Islet of Langerhans (tissue), 1 donor: ENCODE measurements around the gene HDAC4.

Experiments used
- FAIRE-seq: peaks from one replicate; lab custom pipeline; 2011; peaks lifted over from hg19 to GRCh38; lab: Jason Lieb, UNC

The HDAC4 gene

DNA sequence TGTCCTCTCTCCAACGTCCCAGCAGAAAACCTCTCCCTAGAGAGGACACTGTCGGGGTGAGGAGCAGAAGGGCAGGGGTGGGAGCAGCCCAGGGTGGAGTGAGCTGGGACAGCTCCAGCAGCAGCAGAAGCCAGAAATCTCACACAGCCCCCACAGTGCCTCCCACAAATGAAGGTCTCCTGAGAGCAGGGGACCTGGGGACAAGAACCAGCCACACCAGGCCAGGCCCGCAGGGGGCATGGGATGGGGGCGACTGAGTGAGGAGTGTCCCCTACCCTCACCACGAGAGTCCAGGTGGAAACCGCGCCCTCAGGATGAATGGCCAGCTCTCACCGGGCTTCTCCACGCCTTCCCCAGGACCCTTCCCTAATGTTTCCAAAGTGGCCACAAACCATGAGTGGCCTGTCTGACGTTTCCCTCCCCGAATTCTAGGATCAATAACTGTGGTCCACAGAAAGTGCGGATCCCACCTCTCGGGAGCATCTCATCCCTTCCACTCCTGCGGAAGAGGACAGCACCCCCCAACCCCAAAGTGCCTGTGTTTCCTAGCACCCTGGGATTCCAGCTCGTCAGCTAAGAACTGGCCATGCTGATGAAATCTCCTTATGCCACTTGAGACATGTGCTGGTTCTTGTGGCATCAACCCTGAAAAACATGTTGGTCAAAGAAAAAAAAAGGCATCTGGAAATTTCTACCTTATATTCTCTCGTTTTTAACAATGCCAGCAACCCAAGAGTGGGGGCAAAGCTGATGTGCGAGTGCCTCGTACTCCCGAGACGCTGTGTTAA is 121.1 kb downstream of the HDAC4 start:
- FAIRE-seq = no peak

DNA sequence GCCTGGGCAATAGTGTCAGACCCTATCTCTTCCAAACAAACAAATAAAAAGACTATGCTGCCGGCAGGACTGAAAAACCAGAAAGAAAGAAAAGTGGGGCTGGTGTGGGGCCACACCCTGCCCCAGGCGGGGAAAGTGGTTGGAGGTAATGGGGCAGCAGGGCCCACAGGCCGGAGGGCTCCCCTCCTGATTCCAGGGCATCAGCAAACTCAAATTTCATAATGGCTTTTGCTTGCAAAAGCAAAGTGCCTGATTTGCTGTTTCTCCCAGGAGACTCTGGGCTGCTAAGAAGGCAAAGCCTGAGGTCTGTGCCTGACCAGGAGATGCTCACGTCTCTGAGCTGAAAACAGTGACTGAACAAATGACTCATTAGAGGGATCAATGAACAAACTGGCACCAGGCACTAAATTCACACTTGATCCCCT is 121.9 kb downstream of the HDAC4 start:
- no peak for FAIRE-seq

DNA sequence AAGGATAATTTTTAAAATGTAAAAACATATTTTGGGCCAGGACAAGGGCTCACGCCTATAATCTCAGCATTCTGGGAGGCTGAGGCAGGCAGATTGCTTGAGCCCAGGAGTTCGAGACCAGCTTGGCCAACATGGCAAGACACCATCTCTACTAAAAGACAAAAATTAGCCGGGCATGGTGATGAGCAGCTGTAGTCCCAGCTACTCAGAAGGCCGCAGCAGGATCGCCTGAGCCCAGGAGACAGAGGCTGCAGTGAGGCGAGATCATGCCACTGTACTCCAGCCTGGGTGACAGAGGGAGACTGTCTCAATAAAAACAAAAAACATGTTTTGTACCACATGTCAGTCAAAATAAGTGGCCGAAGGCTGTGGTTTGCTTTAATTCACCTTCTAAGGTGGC is 122.5 kb downstream of the HDAC4 start:
- FAIRE-seq = no peak

DNA sequence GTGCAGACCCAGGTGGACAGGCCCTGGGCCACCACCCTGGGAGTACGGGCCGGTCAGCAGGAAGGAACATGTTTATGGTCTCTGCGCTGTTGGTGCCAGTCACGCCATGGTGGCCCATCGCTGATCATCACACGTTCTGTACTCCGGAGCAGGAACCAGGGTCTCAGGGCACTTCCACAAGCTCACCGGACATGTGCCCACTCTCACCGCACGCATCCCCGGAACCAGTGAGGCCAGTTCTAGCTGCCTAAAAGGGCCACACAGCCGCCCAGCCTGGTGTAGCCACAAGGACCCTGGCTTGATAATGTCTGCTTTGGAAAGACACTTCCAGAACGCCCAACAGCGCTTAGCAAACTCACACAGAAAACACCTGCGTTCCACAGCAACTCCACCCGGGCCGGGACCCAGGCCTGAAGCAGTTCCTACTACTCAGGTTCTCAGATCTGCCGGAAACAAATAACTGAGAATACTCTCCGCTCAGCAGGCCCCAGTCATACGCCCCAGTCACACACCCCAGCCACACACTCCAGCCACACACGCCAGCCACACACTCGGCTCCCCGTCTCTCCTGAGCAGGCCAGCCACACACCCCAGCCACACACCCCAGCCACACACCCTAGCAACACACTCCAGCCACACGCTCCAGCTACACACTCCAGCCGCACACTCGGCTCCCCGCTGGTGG is 123.3 kb downstream of the HDAC4 start:
- FAIRE-seq = no peak

DNA sequence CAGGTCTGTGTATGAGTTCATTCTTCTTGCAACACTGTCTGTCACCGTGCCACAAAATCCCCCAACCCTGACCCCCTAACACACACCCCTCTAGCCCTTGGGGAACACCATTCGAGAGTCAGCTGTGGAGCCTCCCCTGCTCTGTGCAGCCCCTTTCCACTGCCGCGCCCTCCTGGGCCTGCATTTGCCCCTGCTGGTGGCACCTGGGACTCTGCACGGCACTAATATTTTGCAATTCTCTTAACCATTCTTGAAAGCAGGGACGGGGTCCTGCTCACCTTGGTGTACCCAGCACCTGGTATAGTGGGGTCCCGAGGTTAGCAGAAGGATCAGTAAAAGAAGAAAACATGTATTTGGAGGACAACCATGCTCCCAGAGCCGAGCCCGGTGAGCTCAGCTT is 124.0 kb downstream of the HDAC4 start:
- no peak for FAIRE-seq

DNA sequence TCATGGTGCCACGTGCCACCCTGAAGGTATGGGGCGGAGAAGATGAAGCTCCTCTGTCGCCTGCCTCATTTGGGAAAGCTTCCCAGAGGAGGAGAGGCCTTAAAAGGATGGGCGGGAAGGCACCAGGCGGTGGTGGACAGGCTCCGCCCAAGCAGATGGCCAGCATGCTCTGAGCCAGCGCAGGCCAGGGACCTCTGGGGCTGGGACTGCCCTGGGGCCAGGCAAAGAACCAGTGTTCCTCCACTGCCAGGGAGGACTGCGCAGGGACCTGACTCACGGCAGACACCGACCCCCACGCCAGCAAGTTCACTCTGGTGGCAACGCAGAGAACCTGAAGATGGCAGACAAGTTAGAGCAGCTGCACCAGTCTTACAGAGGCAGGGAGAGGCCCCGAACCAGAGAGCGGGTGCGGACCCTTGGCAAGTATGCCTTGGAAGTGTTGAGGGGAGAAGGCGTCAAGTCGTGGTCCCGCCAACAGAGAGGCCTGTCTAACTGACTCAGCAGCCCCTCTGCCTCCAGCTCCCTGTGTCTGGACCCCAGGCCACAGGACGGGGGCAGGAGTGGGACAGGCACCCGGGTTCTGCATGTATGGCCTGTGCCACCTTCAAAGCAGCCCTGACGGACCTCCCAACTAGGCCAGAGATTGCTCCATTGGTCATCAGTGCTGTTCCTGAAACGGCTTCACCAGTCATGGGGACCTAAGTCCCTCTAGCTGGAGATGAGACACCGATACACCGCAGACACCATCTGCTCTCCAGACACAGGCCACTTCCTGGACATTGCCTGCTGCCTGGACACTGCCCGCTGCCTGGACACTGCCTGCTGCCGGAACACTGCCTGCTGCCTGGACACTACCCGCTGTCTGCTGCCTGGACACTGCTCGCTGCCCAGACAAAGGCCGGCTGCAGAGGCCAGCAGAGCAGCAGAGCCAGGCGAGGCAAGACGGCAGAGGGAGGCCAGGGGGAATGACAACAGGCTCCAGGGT is 124.7 kb downstream of the HDAC4 start:
- FAIRE-seq = no peak

DNA sequence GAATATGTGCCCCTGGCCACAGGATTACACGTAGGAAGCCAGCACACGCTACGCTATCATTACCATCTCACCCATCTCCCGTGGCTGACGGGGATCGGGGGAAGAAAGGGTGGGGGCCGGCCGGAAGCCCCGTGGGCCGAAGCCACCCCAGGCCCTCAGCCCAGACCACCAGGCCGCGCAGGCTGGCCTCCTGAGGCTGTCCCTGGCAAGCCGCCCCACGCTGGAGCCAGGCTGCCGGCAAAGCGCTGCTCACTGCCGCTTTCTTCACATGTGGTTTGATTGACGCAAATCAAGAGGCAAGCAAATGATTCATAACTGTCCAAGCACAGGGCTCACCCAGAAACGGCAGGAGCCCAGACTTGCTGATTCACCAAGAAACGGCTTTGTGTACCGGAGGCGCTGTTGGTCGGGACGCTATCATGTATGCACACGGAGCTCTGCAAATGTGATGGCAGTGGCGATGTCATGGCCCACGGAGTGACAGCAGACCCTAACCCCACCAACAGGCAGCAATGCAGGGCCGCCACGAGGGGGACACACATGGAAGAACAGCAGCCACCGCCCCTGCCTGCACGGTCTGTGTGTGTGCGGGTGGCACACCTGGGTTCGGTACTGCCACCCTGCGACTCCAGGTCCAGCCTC is 125.7 kb downstream of the HDAC4 start:
- FAIRE-seq = no peak

DNA sequence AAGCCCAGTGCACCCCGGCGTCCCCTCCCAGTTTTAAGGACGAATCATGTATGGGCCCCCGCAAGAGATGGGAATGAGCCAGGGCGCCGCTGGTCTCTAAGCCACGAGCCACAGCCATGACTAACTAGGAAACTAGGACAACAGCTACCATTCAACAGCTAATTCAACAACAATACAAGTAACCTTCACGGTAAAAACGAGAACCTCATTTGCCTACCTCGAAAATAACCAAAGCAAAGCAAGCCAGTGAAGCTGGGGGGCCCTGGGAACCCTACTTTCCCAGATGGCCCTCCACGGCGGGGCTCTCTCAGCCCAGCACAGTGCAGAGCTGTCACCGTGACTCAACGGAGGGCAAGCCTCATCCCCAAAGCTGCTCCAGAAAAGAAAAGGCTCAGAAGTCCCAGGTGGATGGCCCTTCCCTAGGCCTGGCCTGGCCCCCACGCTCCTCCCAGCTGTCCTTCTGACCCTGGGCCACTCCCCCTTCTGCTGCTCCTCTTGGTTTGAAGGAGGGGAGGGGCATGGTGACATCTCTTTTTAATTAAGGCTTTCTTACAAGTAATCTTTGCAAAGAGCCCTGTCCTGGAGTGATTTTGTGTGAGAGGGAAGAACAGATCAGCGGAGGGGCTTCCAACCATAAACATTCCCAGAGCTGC is 126.3 kb downstream of the HDAC4 start:
- FAIRE-seq = no peak

DNA sequence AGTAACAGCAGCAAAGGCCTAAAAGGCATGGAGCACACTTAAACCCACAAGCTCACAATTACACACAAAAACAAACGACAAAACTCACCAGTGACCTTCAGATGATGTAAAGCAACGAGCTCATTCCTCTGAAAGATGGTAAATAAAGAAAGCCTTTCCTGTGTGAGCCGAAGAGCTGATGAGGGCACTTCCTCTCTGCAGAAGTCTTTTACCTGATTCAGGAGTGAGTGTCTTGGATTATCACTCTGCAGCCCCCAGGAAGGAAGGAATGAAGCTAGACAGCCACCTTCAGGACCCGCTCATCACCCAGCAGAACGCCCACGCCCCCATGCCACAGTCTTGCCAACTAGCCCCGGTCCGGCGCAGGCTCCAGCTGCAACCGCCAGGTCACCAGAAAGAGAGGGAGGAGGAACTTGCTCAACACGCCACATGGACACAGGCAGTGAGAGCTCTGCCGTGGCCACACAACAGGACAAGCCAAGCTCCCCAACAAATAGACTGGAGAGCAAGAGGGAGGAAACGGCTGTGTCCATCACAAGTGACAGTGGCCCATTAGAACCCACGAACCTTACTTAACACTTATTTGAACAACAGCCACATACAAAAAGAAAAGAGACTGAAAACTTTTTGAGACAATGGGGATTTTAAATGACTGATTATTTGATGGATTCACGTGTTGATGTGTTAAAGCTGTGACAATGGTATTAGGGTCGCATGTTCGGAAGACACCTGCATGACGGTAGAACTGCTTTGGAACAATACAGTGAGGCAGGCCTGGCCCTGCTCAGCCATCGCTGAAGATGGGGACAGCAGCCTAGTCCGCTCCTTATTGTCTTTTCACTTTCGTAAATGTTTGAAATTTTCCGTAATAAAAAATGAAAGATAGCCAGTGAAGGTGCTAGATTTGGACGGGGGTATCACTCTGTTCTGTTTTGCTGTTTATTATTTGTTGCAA is 127.3 kb downstream of the HDAC4 start:
- no peak for FAIRE-seq

DNA sequence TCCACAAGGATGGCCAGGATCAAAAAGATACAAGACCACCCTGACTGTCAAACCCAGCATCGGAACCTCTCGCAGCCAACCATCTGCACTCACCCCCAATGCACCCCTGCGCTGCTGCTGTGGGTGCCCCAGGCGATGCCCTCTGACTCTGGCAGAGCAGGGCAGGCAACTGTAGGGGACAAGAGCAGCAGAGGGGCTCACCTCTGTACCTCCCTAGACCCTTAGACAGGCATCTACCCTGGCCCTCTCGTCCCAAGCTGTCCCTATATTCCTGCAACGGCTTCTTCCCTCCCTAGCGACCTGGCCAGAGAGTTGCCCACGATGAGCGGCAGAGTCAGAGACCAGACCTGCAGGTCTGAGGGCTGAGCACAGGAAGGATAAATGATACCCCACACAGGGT is 128.2 kb downstream of the HDAC4 start:
- no peak for FAIRE-seq

DNA sequence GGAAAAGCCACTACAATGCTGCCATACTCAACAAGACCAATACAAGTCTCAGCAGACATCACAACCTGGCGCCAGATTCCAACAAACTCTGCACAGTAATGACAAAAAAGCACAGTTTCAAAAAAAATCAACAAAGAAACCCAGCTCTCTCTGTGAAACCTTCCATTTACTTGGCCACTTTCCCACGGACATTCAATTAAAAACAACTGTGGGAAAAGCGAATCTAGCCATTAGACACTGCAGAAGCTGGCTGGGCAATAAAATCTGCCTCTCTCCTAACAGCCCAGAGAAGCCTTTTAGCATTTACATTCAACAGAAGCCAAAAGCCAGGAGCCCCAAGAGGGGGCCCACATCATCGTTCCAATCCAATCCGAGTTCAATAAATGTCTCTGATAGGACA is 128.9 kb downstream of the HDAC4 start:
- FAIRE-seq = no peak

DNA sequence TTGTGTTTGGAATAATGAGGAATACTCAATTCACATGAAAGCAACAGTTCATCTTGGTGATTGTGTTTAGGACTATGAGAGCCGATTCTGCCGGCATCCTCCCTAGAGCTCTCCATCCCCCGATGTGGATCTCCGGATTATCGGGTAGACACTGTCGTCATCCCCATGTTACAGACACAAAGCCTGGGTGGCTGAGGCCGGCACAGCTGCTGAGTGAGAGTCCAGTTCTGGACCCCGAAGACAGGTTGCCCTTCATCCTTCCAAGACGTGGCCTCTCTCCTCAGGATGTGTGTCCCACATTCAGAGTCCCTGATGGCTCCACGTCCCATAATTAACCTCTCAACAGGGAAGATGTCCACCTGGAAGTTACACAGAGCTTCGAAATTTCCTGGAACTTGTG is 129.3 kb downstream of the HDAC4 start:
- FAIRE-seq = no peak

DNA sequence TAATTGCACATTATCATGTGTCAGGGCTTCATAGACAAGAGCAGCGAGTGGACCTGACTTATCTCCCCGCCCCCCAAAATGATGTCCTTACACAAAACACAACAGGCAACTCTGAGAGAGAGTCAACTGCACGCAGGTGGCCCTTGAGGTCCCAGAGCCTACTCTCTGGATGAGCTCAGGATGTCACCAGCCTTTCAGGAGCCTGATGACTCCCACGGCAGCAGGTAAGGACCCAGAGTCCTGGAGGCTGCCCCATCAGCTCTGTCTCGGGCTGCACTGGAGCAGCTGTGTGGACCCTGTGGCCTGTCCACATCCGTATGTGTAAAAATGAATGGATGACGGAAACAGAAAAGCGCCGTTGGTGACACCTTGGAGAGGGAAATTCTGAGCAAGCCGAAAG is 130.9 kb downstream of the HDAC4 start:
- no peak for FAIRE-seq

DNA sequence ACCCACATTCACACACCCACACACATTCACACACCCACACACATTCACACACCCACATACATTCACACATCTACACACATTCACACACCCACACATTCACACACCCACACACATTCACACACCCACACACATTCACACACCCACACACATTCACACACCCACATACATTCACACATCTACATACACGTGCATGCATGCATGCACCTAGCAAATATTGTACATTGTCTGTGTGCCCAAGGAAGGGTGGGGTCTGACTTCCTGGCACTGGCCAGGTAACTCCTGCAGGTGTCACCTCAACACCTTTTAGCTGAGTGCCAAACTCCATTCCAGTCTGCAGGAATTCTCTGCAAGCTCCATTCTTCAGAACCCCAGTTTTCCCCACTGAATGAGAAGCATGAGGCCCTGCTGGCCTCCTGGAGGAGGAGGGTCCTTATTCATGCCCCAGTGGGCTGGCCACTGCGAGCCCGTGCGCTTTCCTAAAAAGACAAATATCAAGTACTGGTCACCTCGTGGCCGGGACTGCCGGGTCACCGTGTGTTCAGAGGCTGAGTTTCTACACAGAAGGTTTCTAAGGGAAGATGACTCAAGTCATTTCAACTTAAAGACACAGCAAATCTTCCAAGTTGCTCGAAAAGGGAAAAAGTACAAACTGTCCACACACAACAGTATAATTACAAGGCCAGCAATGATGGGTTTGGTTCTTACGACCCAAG is 131.5 kb downstream of the HDAC4 start:
- no peak for FAIRE-seq

DNA sequence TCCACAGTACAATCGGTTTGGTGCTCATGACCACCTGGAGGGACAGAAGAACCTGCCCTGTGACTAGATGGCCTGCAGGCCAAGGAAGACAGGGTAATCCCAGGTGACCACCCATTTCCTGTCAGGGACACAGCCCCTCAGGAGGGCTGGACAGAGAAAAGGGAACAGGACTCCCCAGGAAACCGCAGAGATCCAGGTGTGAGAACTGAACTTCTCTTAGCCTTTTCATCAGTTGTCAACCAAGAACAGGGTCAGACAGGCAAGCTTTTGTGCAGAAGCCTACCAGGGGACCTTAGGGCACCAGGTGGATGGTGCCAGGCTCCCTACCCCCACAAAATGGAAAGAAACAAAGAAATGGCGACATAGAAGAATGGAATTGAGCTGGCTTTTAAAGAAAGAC is 132.3 kb downstream of the HDAC4 start:
- no peak for FAIRE-seq

DNA sequence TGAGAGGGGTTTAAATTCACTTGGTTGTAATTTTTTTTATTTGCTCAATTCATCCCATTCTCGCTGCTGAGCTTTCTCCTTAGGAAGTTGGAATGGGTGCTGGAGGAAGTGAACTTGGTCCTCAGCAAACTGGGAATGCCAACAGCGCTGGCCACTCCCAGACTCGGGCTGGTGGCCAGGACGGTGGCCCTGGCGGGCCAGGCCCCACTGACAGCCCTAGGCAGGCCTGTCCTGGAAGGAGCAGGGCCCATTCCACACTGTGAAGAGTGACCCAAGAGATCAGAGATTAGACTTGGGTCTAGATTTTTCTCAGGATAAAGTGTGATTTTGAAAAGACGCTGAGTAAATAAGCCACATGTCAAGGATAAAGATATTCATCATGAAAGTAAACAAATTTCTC is 132.7 kb downstream of the HDAC4 start:
- no peak for FAIRE-seq

DNA sequence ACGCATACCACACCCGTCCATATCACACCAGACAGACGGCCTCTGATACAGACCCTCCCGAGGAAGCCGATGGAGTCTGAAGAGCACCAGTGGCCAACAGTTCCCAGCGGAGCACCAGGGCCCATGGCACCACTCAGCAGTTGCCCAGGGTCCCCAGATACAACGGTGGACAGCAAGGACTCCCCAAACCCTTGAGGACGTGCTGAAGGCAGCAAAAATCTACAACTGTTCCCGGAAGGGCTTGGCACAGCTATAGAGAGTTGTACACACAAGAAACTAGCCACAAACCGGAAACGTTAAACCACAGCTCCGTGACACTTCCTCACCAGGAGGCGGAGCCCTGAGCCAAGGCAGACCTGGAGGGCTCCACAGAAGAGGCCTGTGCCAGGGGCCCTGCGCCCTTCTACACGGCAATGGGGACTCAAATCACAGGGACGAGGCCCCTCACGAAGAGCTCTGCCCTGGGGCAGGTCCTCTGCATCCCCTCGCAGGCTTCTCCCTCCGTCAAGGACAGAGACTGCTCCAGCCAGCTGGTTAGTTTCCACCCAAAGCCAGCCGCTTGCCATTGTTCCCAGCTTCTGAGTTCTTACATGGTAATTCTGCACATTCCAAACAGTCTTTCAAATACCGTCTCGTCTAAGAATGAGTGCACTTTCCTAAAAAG is 133.4 kb downstream of the HDAC4 start:
- no peak for FAIRE-seq

DNA sequence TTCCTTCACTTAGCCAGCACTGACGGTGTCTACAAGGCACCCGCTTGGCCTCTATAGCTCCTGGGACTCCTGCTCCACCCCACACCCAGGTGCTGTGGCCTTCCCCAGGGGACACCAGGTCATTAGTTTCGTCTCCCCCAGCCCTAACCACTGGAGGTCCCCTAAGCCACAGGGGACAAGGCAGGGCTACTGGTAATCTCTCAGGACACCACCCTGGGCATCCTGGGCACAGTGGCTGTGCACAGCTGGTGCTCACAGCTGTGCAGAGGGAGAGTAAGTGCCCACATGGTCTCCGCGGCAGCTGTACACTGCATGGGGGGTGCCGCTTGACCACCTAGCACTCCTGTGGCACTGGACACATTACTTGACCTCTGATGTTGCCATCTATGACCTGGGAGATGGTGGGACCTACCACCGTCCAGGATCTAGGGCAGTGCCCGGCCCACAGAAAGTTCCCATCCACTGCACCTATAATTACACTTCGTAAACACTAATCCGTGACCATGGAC is 134.0 kb downstream of the HDAC4 start:
- FAIRE-seq = no peak

DNA sequence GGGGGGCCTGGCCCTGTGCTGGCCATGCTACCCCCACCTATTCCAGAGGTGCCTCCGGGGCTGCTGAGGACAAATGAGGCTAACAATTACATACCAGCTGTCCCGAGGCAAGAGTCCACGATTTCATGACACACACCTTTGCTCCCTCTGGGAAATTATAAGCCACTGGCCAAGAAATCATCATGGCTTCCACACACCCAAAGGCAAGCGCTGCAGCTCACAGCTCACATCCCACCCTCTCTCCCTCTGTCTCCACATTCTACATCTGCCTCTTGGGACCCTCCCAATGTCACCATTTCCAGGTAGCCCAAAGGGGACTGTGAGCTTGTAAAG is 134.4 kb downstream of the HDAC4 start:
- FAIRE-seq = no peak
